ENCODE data around the gene HOXA6. TPM values are rescaled to one million over a fixed set of nuclear protein-coding genes. Genes with fewer than 3 reads are reported as not detected.

The HOXA6 gene
- polyA plus RNA-seq, 1 donor: 4.0 TPM

DNA sequence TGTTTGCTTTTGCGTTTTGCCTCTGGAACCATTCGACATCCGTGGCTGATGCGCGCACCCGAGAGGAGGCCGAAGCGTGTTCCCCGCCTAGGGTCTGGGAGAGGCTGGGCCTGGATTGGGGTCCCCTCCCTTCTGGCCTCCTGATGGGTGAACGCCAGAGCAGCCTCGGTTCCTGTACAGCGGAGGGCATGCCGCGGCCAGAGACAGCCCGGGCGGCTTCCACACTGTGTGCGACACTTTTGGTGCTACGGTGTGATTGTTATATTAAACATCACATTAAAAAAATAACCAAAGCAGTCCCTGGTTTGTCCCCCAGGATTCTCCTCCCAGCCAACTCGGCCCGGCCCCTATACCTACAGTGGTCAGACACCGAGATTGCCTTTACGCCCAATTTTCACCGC is 12.6 kb upstream of the HOXA6 start:
- H3K4me3 ChIP-seq (ENCODE audit: low read length): peak overlapping the region; percentile 59
- no peaks in the 10 kb centered on the region for H3K36me3 ChIP-seq (ENCODE audit: control insufficient read depth, insufficient read depth, low read length)
- no peak for DNase-seq
- peaks cover 25% of the 10 kb centered on the region for H3K9me3 ChIP-seq (ENCODE audit: control insufficient read depth, low read depth, low read length)
- whole genome bisulfite sequencing (ENCODE audit: insufficient coverage, low lambda C conversion rate): no CpG with 5 or more reads among the region's 23 CpGs
- H3K27me3 ChIP-seq (ENCODE audit: control insufficient read depth, insufficient read depth, low read length): peaks cover 94% of the 10 kb centered on the region
- peak overlapping the region; percentile 45 for H3K27ac ChIP-seq (ENCODE audit: low read length)
- H3K4me1 ChIP-seq (ENCODE audit: control insufficient read depth, insufficient read depth, low read length): peaks cover 12% of the 10 kb centered on the region

DNA sequence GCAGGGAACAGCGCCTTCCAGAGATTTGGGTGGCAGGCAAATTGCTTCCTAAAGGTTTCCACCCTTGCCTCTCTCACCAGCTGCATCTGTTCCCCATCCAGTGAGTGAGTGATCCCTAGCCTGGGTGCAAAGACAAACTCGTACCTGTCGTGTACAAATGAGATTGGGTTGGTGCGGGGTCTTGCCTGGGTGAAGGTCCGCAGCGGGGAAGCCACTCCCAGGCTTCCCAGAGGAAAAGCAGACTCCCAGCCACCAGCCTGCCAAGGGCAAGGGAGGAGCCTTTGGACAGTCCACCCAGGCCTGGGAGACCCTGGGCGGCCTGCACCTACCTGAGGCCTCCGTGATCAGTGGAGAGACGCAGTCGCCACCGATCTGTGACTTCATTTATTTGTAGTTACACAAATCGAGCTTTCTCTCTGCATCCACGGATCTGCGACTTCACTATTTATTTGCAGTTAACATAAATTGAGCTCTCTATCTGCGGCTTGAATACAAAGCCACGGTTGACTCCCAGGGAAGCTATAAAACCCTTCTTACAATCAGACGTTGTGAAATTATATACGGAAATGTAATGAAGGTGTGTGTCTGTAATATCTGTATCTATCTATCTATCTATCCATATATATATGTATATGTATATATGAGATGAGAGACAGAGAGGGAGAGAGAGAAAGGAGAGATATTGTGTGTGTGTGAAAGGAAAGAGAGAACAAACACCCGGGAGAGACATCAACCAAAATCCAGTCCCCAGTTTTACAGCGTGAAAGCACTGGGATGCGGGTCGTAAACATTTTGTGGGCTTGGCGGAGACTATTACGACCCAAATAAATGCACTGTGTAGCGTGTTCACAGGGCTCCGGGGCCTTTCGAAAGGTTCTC is 11.9 kb upstream of the HOXA6 start:
- H3K36me3 ChIP-seq (ENCODE audit: control insufficient read depth, insufficient read depth, low read length): no peaks in the 10 kb centered on the region
- H3K4me1 ChIP-seq (ENCODE audit: control insufficient read depth, insufficient read depth, low read length): peaks cover 12% of the 10 kb centered on the region
- peak overlapping the region; percentile 45 for H3K27ac ChIP-seq (ENCODE audit: low read length)
- WGBS (ENCODE audit: insufficient coverage, low lambda C conversion rate): no CpG with 5 or more reads among the region's 27 CpGs
- no peak for DNase-seq
- H3K27me3 ChIP-seq (ENCODE audit: control insufficient read depth, insufficient read depth, low read length): peaks cover 94% of the 10 kb centered on the region
- peak overlapping the region; percentile 59 for H3K4me3 ChIP-seq (ENCODE audit: low read length)
- H3K9me3 ChIP-seq (ENCODE audit: control insufficient read depth, low read depth, low read length): peaks cover 22% of the 10 kb centered on the region

DNA sequence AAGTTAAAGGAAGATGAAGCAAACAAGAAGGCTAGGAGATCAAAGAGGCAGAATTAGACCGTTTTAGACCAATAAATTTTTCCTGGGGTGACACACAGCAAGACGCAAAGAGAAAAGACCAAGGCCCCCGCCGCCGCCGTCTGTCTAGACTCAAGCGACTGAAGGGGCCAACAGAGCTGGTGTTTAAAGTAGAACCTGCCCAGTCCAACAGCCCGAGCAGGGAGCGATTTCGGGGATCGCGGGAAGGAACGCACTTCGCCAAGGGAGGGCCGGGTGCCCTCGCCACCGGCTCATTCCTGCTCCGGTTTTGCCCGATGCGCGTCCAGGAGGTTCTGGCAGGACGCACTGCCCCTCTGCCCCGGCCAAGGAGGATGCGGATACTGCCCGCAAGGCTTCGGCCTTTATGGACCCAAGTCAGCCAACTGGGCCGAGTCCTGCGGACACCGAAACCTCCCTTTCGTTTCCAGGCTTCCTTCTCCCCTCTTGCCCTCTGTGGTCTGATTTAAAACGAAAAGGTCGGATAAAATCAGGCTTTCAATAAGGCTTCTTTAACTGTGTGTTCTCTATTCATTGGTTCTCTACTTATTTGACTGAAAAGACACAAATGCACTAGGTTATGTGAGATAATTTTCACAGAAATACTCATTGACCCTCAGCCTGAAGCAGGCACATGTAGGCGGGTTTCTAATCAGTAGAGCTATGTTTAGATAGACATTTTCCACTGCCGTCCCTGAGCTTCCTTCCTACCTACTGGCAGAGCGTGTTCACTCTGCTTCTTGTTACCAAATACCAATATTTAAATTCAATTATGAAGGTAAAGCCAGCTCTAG is 11.1 kb upstream of the HOXA6 start:
- DNase-seq: no peak
- WGBS (ENCODE audit: insufficient coverage, low lambda C conversion rate): no CpG with 5 or more reads among the region's 35 CpGs
- peaks cover 12% of the 10 kb centered on the region for H3K4me1 ChIP-seq (ENCODE audit: control insufficient read depth, insufficient read depth, low read length)
- H3K27ac ChIP-seq (ENCODE audit: low read length): peak overlapping the region; percentile 37
- H3K27me3 ChIP-seq (ENCODE audit: control insufficient read depth, insufficient read depth, low read length): peaks cover 94% of the 10 kb centered on the region
- H3K4me3 ChIP-seq (ENCODE audit: low read length): no peak overlapping the region
- peaks cover 17% of the 10 kb centered on the region for H3K9me3 ChIP-seq (ENCODE audit: control insufficient read depth, low read depth, low read length)
- H3K36me3 ChIP-seq (ENCODE audit: control insufficient read depth, insufficient read depth, low read length): no peaks in the 10 kb centered on the region

DNA sequence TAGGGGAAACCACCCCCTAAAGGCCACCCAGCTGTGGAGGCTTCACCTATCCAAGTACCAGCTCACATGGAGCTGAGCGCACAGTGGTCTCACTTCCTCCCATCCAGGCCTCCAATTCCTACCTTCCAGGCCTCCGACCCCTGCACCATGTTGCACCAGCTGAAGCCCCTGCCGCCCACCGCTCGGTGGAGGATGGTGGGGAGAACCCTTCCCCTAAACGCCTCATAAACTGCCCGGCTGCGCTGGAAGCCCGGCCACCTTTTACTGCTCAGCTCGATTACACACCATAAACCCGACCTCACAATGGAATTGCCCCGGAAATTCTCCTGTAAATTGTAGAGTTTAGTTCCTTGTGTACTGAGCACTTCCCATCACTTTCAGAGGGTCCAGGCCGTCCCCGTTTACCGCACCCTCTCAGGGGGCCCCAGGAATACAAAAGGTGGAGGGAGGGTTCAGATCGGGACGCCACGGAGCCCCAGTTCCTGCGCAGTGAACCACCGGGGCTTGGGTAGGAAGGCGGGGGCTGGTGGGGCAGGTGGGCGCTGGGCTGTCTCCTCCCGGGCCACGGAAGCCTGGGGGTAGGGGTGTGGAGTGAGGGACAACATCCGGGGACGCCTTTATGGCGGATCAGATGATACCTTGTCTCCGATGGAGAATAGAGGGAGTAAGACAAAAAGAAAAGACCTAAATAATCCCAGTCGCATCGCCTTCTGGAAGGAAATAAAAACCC is 10.3 kb upstream of the HOXA6 start:
- peaks cover 18% of the 10 kb centered on the region for H3K9me3 ChIP-seq (ENCODE audit: control insufficient read depth, low read depth, low read length)
- H3K36me3 ChIP-seq (ENCODE audit: control insufficient read depth, insufficient read depth, low read length): no peaks in the 10 kb centered on the region
- 19% methylated on average over 5 of the region's 30 CpGs for WGBS (ENCODE audit: insufficient coverage, low lambda C conversion rate)
- peak overlapping the region; percentile 37 for H3K27ac ChIP-seq (ENCODE audit: low read length)
- peaks cover 14% of the 10 kb centered on the region for H3K4me1 ChIP-seq (ENCODE audit: control insufficient read depth, insufficient read depth, low read length)
- H3K27me3 ChIP-seq (ENCODE audit: control insufficient read depth, insufficient read depth, low read length): peaks cover 94% of the 10 kb centered on the region
- peak overlapping the region; percentile 27 for H3K4me3 ChIP-seq (ENCODE audit: low read length)
- no peak for DNase-seq

DNA sequence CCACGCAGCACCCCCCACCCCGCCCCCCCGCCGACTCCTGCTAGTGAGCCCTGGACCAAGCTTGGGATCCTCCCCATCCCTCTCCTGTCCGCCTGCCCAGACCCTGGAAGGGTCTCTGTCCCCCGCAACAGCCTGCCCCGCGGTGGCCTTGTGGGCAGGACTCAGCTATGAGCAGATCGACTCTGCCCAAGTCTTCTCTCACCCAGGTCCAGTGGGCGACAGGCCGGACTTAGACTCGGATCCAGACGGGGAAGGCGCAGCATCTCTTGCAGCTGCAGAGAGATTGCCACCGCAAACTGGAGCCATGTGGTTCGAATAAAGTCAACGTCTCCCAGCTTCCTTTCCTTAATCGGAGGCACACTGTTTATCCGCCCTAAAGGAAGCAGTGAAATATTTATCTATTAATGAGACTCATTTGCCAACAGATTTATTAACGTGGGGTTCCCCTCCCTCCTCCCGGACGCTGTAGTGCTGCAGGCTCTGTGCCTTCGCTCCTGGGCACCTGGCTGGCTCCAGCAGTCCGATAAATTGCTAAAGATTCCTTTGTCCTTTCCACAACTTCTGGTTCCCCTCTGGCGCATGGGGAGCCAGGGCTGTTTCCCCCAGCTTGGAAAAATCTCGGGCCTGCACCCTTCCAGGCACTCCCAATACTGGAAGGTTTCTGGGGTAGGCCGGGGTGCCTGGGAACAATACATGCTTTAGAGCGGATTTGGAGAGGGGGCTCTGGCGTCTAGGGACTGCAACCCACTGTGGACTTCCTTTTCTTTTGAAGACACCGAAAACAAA is 9.5 kb upstream of the HOXA6 start:
- Histone ChIP-seq H3K27me3 (ENCODE audit: control insufficient read depth, insufficient read depth, low read length) (peaks cover 97% of the 10 kb centered on the region), H3K36me3 (ENCODE audit: control insufficient read depth, insufficient read depth, low read length) (no peaks in the 10 kb centered on the region), H3K9me3 (ENCODE audit: control insufficient read depth, low read depth, low read length) (peaks cover 23% of the 10 kb centered on the region), H3K27ac (ENCODE audit: low read length) (peak overlapping the region; percentile 37), H3K4me1 (ENCODE audit: control insufficient read depth, insufficient read depth, low read length) (peaks cover 17% of the 10 kb centered on the region), H3K4me3 (ENCODE audit: low read length) (peak overlapping the region; percentile 27)
- WGBS (ENCODE audit: insufficient coverage, low lambda C conversion rate): no CpG with 5 or more reads among the region's 30 CpGs
- DNase-seq: no peak

DNA sequence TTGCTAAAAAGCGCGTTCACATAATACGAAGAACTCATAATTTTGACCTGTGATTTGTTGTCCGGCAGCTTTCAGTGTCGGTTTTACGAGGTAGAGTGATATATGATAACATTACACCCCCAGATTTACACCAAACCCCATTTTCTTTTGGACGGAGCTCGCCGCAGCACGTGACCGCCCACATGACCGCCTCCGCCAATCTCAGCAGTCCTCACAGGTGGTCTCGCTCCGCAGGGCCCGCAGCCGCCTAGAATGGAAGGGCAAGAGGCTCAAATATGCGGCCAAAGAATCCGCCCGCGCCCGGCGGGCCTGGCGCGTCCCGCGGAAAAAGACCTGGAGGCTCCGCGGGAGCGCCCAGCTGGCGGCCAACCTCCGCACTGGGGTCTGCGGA is 8.9 kb upstream of the HOXA6 start, which contains the start of gene HOXA7:
Gene HOXA7 (minus strand): TSS at position 168 of the 391 bp plus-strand sequence. CDS start 130 bp downstream, at position 38.
- WGBS (ENCODE audit: insufficient coverage, low lambda C conversion rate): no CpG with 5 or more reads among the region's 33 CpGs
- Histone ChIP-seq H3K4me1 (ENCODE audit: control insufficient read depth, insufficient read depth, low read length) (peaks cover 17% of the 10 kb centered on the region), H3K4me3 (ENCODE audit: low read length) (peak within 1 kb of the TSS; percentile 63), H3K9me3 (ENCODE audit: control insufficient read depth, low read depth, low read length) (peaks cover 26% of the 10 kb centered on the region), H3K36me3 (ENCODE audit: control insufficient read depth, insufficient read depth, low read length) (no peaks in the 10 kb centered on the region), H3K27ac (ENCODE audit: low read length) (peak within 1 kb of the TSS; percentile 69), H3K27me3 (ENCODE audit: control insufficient read depth, insufficient read depth, low read length) (peaks cover 97% of the 10 kb centered on the region)
- DNase-seq: no peak

DNA sequence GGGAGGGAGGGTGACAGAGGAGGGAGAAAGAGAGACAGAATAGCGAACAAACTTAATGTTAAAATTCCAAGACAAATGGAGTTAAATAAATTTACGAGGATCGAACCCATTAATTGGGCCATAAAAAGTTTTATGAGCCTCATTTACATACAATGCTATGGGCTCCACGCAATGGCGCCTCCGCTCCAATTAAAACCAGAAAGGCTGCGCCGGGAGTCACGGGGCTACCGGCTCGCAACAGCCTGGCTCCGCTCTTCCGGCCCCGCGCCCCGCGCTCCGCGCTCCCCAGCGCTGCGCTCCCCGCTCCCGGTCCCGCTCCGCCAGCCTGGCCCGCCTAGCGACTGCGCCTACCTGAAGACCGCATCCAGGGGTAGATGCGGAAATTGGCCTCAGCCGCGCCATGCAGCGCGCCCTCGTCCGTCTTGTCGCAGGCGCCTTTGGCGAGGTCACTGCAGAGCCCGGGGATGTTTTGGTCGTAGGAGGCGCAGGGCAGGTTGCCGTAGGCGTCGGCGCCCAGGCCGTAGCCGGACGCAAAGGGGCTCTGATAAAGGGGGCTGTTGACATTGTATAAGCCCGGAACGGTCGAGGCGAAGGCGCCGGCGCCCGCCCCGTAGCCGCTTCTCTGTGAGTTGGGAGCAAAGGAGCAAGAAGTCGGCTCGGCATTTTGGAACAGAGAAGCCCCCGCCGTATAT is 8.4 kb upstream of the HOXA6 start:
- Histone ChIP-seq H3K27me3 (ENCODE audit: control insufficient read depth, insufficient read depth, low read length) (peaks cover 99% of the 10 kb centered on the region), H3K9me3 (ENCODE audit: control insufficient read depth, low read depth, low read length) (peaks cover 30% of the 10 kb centered on the region), H3K27ac (ENCODE audit: low read length) (peak overlapping the region; percentile 69), H3K36me3 (ENCODE audit: control insufficient read depth, insufficient read depth, low read length) (no peaks in the 10 kb centered on the region), H3K4me1 (ENCODE audit: control insufficient read depth, insufficient read depth, low read length) (peaks cover 13% of the 10 kb centered on the region), H3K4me3 (ENCODE audit: low read length) (peak overlapping the region; percentile 63)
- DNase-seq: no peak
- 0% methylated on average over 1 of the region's 63 CpGs for WGBS (ENCODE audit: insufficient coverage, low lambda C conversion rate)

DNA sequence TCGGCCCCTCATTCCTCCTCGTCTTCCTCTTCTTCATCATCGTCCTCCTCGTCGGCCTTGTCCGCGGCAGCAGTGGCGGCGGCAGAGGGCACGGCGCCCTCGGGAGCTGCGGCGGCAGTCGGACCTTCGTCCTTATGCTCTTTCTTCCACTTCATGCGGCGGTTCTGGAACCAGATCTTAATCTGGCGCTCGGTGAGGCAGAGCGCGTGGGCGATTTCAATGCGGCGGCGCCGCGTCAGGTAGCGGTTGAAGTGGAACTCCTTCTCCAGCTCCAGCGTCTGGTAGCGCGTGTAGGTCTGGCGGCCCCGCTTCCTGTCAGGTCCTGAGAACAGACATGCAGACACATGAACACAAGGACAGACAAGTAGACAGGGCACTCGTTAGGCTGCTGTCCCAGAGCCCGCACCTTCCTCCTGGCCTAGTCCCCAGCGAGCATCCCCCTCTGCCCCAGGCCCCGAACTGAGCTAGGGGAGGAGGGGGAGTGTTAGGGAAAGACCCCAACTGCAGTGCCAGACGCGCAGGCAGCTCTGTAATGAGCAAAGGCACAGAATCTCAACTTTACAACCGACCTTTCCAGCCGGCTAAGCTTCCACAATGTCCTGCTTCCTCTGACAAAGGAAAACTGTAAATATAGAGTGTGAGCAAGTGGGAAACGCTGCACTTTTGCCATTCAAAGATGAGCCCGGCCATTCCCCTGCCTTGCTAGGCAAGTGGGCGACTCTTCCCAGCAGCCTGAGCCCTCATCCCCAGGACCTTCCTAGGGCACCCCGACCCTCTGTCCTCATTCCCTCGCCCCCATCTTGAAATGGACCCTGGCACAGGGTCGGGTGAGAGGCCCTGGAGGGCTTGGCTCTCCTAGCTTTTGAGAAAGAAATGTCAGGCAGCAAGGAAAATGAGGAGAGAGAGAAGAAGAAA is 7.6 kb upstream of the HOXA6 start:
- H3K4me1 ChIP-seq (ENCODE audit: control insufficient read depth, insufficient read depth, low read length): peaks cover 10% of the 10 kb centered on the region
- H3K36me3 ChIP-seq (ENCODE audit: control insufficient read depth, insufficient read depth, low read length): no peaks in the 10 kb centered on the region
- peak overlapping the region; percentile 63 for H3K4me3 ChIP-seq (ENCODE audit: low read length)
- H3K27me3 ChIP-seq (ENCODE audit: control insufficient read depth, insufficient read depth, low read length): peaks cover 97% of the 10 kb centered on the region
- DNase-seq: no peak
- peak overlapping the region; percentile 2 for H3K27ac ChIP-seq (ENCODE audit: low read length)
- H3K9me3 ChIP-seq (ENCODE audit: control insufficient read depth, low read depth, low read length): peaks cover 25% of the 10 kb centered on the region
- WGBS (ENCODE audit: insufficient coverage, low lambda C conversion rate): no CpG with 5 or more reads among the region's 48 CpGs
